GM10266 (cell line): ENCODE measurements around the gene BCL2.
"Not testable (repeated sequence)": the region's sequence is repeated elsewhere in the genome, so short reads cannot be mapped to it uniquely, and the experiment has no call there.

Source experiments
- DNase-seq: peaks from one replicate; pipeline ENCODE4 v3.0.0; 2012; ENCODE audit errors: extremely low spot score
- TF ChIP-seq, protein P1 (sequence below): IDR thresholded peaks from 2 replicates; pipeline ENCODE4 v1.5.1; 2012; ENCODE audit warnings: mild to moderate bottlenecking, low read depth; ENCODE audit not compliant: control insufficient read depth, insufficient read depth; ENCODE audit errors: missing control alignments

BCL2 gene

DNA sequence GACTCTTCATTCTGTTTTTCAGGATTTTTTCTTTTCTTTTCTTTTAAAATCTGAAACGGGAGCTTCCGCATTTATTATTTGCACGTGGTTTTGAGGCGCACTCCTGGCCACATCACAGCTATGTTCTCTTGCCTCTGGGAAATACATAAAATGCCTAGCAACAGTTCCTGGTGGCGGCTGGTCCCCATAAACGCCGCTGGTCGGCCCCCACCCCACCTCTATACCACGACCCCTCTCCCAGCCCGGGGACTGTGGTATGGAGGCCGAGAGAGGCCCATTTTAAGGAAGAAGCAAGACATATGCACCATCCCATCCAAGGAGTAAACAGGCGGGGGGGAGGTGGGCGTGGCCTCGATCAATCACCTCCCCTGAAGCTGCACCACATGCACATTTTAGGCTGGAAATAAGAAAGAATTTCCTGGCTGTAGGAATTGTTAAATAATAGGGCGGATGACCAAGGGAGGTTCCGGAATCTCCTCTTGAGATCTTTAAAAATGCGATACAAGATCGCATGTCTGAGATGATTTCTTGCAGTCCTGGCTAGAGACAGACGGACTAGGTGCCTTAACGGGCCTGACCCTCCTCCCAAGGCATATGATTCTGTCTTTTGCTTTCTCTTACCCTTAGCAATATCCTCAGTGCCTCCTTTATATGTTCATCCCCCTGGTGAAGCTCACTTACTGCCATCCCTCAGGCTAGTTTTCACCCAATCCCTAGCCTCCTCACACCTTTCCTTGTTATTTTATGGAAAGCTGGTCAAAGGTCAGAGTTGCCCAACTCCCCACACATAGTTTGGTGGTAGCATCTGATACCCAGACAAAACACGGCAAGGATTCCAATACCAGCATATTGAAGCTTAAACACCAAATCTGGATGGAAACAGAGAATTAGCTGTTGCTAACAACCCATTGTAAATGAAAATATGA is 82.4 kb downstream of the BCL2 start:
- DNase-seq = no peak
- TF ChIP-seq, protein P1, sequence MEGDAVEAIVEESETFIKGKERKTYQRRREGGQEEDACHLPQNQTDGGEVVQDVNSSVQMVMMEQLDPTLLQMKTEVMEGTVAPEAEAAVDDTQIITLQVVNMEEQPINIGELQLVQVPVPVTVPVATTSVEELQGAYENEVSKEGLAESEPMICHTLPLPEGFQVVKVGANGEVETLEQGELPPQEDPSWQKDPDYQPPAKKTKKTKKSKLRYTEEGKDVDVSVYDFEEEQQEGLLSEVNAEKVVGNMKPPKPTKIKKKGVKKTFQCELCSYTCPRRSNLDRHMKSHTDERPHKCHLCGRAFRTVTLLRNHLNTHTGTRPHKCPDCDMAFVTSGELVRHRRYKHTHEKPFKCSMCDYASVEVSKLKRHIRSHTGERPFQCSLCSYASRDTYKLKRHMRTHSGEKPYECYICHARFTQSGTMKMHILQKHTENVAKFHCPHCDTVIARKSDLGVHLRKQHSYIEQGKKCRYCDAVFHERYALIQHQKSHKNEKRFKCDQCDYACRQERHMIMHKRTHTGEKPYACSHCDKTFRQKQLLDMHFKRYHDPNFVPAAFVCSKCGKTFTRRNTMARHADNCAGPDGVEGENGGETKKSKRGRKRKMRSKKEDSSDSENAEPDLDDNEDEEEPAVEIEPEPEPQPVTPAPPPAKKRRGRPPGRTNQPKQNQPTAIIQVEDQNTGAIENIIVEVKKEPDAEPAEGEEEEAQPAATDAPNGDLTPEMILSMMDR = no peak

DNA sequence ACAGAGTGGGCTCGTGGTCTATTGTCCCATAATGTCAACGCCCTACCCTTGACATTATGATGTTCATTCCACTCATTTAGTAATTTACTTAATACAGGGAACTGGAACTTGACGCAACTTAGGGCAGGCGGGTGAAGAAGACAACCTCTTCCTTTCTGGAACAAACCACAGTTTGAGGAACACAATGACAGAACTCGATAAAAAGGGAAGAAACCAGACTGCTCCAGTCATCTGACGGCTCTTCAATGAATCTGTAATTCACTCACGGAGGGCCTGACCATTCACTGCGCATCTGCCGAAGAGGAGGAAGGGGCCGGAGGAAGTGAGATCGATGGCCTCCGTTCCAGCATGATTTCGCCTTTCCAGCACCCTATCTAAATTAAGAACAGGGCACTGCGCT is 83.2 kb downstream of the BCL2 start:
- DNase-seq = no peak
- TF ChIP-seq, protein P1 = no peak

DNA sequence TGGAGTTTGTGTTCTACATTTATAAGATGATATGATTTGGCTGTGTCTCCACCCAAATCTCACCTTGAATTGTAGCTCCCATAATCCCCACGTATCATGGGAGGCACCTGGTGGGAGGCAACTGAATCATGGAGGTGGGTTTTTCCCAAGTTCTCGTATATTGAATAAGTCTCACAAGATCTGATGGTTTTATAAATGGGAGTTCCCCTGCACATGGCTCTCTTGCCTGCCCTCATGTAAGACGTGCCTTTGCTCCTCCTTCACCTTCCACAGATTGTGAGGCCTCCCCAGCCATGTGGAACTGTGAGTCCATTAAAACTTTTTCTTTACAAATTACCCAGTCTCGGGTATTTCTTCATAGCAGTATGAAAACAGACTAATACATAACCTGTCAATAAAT is 83.6 kb downstream of the BCL2 start:
- DNase-seq = not testable (repeated sequence)

DNA sequence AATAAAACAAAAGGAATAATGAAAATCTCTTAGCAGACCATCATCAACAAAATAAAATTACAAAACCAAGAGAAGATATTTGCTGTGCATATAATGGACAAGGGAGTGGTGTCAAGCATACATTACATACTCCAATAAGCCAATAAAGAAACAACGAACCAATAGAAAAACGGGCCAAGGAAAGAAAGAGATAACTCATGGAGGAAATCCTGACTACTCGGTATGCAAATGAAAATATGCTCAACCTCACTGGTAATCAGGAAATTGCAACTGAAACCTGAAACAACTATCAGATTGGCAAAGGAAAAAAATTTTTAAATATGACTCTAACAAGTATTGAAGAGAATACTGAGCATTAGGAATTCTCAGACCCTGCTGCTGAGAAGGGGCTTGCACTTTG is 84.7 kb downstream of the BCL2 start:
- DNase-seq = no peak

DNA sequence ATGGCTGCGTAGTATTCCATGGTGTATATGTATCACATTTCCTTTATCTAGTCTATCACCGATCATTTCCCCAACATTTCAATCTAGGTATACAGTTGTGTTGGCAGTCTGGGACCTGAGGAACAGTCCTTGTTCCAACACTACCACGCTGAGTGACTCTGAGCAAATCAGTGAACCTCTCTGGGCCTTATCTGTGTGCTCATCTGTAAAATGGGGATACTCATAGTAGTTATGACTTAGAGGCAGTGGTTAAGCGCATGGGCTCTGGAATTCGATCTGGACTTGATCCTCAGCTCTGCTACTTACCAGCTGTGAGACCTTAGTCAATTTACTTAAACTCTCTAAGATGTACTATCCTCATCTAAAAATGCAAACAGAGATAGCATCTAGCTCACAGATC is 85.1 kb downstream of the BCL2 start:
- DNase-seq = no peak
- TF ChIP-seq, protein P1 = no peak

More for the DNA sequence above, 84.7 kb downstream of the BCL2 start:
- TF ChIP-seq, protein P1 = no peak

DNA sequence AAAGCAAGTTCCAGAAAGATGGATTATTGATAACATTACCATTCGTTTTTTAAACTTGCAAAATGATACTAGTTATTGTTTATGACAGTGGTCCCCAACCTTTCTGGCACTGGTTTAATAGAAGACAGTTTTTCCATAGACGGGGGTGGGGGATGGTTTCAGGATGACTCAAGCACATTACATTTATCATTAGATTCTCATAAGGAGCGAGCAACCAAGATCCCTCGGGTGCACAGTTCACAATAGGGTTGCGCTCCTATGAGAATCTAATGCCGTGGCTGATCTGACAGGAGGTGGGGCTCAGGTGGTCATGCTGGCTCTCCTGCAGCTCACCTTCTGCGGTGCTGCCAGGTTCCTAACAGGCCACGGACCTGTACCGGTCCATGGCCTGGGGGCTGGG is 86.2 kb downstream of the BCL2 start:
- TF ChIP-seq, protein P1 = no peak
- DNase-seq = no peak

DNA sequence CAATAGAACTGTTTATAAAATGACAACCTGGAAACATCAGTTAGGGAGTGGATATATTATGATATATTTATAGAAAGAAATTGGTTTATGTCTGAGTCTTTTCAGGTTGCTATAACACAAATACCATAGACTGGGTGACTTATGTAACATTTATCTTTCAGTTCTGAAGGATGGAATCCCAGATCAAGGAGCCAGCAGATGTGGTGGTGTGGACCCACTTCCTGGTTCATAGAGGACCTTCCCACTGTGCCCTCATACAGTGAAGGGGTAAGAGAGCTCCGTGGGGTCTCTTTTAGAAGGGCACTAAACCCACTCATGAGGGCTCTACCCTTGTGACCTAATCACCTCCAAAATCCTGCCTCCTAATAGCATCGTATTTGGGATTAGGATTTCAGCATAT is 86.7 kb downstream of the BCL2 start:
- TF ChIP-seq, protein P1 = no peak
- no peak for DNase-seq
